Endothelial cell of umbilical vein (primary cell): ENCODE measurements around the gene DTNA. TPM values are rescaled to one million over a fixed set of nuclear protein-coding genes. Genes with fewer than 3 reads are reported as not detected.

Experiments
- BruUV-seq: library from RNA; stranded (reverse); fragments of 400-500 nt; replicated peaks from 2 replicates; lab custom pipeline; 2021; lab: Mats Ljungman, UMichigan
- CTCF ChIA-PET: fragments of 300-600, 350-600 bp; sonication (Branson Sonifier 250); formaldehyde crosslinking; loops from one replicate; lab custom pipeline; 2021; ENCODE audit warnings: antibody characterized with exemption, inconsistent platforms; lab: Charles Lee
- POLR2A ChIA-PET: fragments of 300-600, 350-600 bp; sonication (Branson Sonifier 250); formaldehyde crosslinking; loops from one replicate; lab custom pipeline; 2021; ENCODE audit warnings: antibody characterized with exemption, inconsistent platforms; lab: Charles Lee
- DNase-seq: peaks from one replicate; pipeline ENCODE4 v3.0.0-alpha.2; 2011; ENCODE audit warnings: low read depth, low spot score
- FAIRE-seq: peaks from 2 replicates; lab custom pipeline; 2011; peaks lifted over from hg19 to GRCh38; lab: Jason Lieb, UNC
- H2AFZ ChIP-seq: 2 replicates; pipeline ENCODE4 v1.6.0; 2012; ENCODE audit warnings: low read depth, low read length, control low read depth, inconsistent platforms
- H3K27ac ChIP-seq: 2 replicates; pipeline ENCODE4 v1.5.1; 2011; ENCODE audit warnings: low read depth, mild to moderate bottlenecking, control low read depth, low read length, moderate library complexity; ENCODE audit not compliant: insufficient read depth
- H3K27me3 ChIP-seq, 2 experiments: 2 replicates each; pipeline versions ENCODE4 v1.6.0 to v1.6.1; 2011; ENCODE audit warnings: low read length in 2 of 2, mixed read lengths in 1 of 2; ENCODE audit not compliant: control insufficient read depth in 2 of 2, insufficient read depth in 2 of 2
- H3K36me3 ChIP-seq, 2 experiments: 2 replicates in 1 of 2; 3 replicates in 1 of 2; pipeline ENCODE4 v1.5.1; 2011; ENCODE audit warnings: low read length in 2 of 2, mild to moderate bottlenecking in 1 of 2, moderate library complexity in 1 of 2; ENCODE audit not compliant: control insufficient read depth in 2 of 2, insufficient read depth in 2 of 2; ENCODE audit errors: extremely low read depth in 1 of 2
- H3K4me1 ChIP-seq: 3 replicates; pipeline ENCODE4 v1.5.1; 2011; ENCODE audit warnings: mild to moderate bottlenecking, low read length; ENCODE audit not compliant: control insufficient read depth, insufficient read depth; ENCODE audit errors: extremely low read depth
- H3K4me2 ChIP-seq: 2 replicates; pipeline ENCODE4 v1.6.1; 2011; ENCODE audit warnings: low read length, control low read depth, mixed read lengths; ENCODE audit not compliant: insufficient read depth
- H3K4me3 ChIP-seq, 3 experiments: fragments of 200-600 bp in 1 of 3; sonication (generic), shearing (Covaris generic) in 1 of 3; replicated peaks in 1 of 3; 2 replicates each; pipeline ENCODE4 v1.5.1; 2011 to 2016; ENCODE audit warnings: control low read depth in 3 of 3, low read length in 3 of 3, mild to moderate bottlenecking in 2 of 3, inconsistent platforms in 1 of 3, low read depth in 1 of 3, moderate library complexity in 1 of 3; ENCODE audit not compliant: insufficient read depth in 1 of 3
- H3K79me2 ChIP-seq: 2 replicates; pipeline ENCODE4 v1.6.0; 2012; ENCODE audit warnings: low read length, inconsistent platforms; ENCODE audit not compliant: control insufficient read depth, insufficient read depth
- H3K9ac ChIP-seq: replicated peaks from 2 replicates; pipeline ENCODE3; 2011; ENCODE audit warnings: low read length, control low read depth; ENCODE audit not compliant: insufficient read depth; ENCODE audit errors: extremely low read depth
- H3K9me1 ChIP-seq: replicated peaks from 3 replicates; pipeline ENCODE4 v1.6.0; 2011; ENCODE audit warnings: mild to moderate bottlenecking, low read length; ENCODE audit not compliant: control insufficient read depth, insufficient read depth; ENCODE audit errors: extremely low read depth
- H3K9me3 ChIP-seq: replicated peaks from 2 replicates; pipeline ENCODE4 v1.5.1; 2012; ENCODE audit warnings: low read length, inconsistent platforms; ENCODE audit not compliant: control insufficient read depth, insufficient read depth
- H4K20me1 ChIP-seq: replicated peaks from 2 replicates; pipeline ENCODE3; 2011; ENCODE audit warnings: mild to moderate bottlenecking, low read length; ENCODE audit not compliant: control insufficient read depth, insufficient read depth; ENCODE audit errors: extremely low read depth
- CTCF ChIP-seq, 2 donors: IDR thresholded peaks; 1 replicate in 1 of 2; 2 replicates in 1 of 2; pipeline ENCODE4 v1.5.1; 2011; ENCODE audit warnings: low read length in 2 of 2, mild to moderate bottlenecking in 2 of 2, moderate library complexity in 2 of 2, control low read depth in 1 of 2, inconsistent platforms in 1 of 2, low read depth in 1 of 2; ENCODE audit not compliant: insufficient read depth in 1 of 2; ENCODE audit errors: extremely low read depth in 1 of 2
- EZH2 ChIP-seq: IDR thresholded peaks from 2 replicates; pipeline ENCODE4 v1.6.1; 2012; ENCODE audit warnings: borderline replicate concordance, low read depth, mild to moderate bottlenecking, moderate library complexity, low read length, inconsistent platforms; ENCODE audit not compliant: severe bottlenecking
- FOS ChIP-seq: IDR thresholded peaks from 2 replicates; pipeline ENCODE4 v1.6.1; 2011; ENCODE audit warnings: mild to moderate bottlenecking, low read length, moderate library complexity, borderline replicate concordance; ENCODE audit not compliant: insufficient read depth
- MYC ChIP-seq: IDR thresholded peaks from one replicate; pipeline ENCODE4 v1.6.1; 2011; ENCODE audit warnings: mild to moderate bottlenecking, low read depth, low read length
- POLR2A ChIP-seq: IDR thresholded peaks from 2 replicates; pipeline ENCODE4 v1.6.1; 2012; ENCODE audit warnings: low read depth, mild to moderate bottlenecking, control low read depth, low read length
- POLR2AphosphoS5 ChIP-seq: IDR thresholded peaks from 2 replicates; pipeline ENCODE4 v1.6.1; 2012; ENCODE audit warnings: low read depth, mild to moderate bottlenecking, control low read depth, low read length, moderate library complexity; ENCODE audit not compliant: insufficient read depth
- dilution Hi-C: fragments of 300-500 bp; cut with MboI; formaldehyde crosslinking; loops from one replicate; pipeline ENCODE4 v1.15.0; 2019; ENCODE audit warnings: low sequenced_read_pairs; ENCODE audit not compliant: extremely low pct_ligation_motif_present
- intact Hi-C: fragments of 100-400 bp; cut with micrococcal nuclease; formaldehyde crosslinking; loops from one replicate; pipeline ENCODE4 v1.10.0; 2022
- polyA plus RNA-seq, 4 experiments: library from polyadenylated mRNA; depleted of rRNA in 3 of 4; stranded (reverse) in 3 of 4; unstranded in 1 of 4; fragments of >200 nt; gene quantifications; 2 replicates each; pipeline versions ENCODE4 v1.2.1 to v1.2.3, GENCODE V29; 2011 to 2012; ENCODE audit warnings: missing spikeins in 1 of 4
- total RNA-seq: library from RNA; stranded (reverse); gene quantifications from 2 replicates; pipeline ENCODE4 v1.2.3, GENCODE V29; 2021
- TF ChIP-seq, protein P1 (sequence below): IDR thresholded peaks from 2 replicates; pipeline ENCODE4 v1.6.1; 2011; ENCODE audit not compliant: insufficient read depth, insufficient read length

Gene DTNA
- total and polyA plus RNA-seq, 2 donors (not counting 3 experiments of a cell fraction or from before 2014, with no cell fraction given) = 6.6 to 15.3 TPM

DNA sequence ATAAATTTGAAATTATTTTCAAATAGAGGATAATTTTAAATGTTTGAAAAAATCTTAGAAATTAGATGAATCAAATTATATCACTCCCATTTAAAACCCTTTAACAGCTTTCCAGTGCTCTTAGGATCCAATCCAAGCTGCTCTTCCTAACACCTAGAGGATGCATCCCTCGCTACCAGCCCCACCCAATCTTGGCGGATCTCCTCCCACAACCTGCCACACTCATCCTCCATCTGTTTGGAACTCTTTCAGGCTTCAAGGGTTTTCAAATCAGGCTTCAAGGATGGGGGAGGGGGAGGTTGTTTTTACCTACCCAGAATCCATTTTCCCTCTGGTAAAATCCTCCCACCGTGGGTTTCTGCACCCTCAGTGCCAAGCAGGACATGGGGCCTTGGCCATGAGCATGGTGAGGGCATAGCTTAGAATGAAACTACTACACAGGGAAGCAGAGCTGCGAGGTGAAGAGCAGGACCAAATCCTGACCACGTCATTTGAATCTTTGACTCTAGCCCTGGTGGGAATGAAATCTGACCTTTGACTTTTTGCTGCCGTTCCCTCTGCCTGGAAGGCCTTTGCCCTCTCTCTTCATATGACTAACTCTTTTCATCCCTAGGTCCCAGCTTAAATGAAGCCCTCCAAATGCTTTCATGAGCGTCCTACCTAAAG lies 218.1 kb downstream of the DTNA start:
- Histone ChIP-seq H3K9me1 (no peaks in the 10 kb centered on the region), H3K4me3 (no peak overlapping the region), H3K27me3 (no peaks in the 10 kb centered on the region), H3K27ac (no peak overlapping the region), H3K4me2 (no peak overlapping the region), H3K36me3 (no peaks in the 10 kb centered on the region), H3K79me2 (no peaks in the 10 kb centered on the region), H3K9me3 (no peaks in the 10 kb centered on the region), H2AFZ (no peak overlapping the region), H3K4me1 (peaks cover 9% of the 10 kb centered on the region), H3K9ac (no peak overlapping the region), H4K20me1 (no peaks in the 10 kb centered on the region)
- DNase-seq (no peak), FAIRE-seq (no peak)
- no peak for TF ChIP-seq EZH2
- TF ChIP-seq POLR2AphosphoS5 = no peak
- no peak for TF ChIP-seq CTCF (IDR thresholded peaks at IDR 0.05; ENCODE audit: extremely low read depth in 1 of 2, insufficient read depth in 1 of 2, low read depth in 1 of 2, low read length in 2 of 2)
- dilution Hi-C loops (no loop called here), intact Hi-C loops (no loop called here)
- ChIA-PET CTCF (no interaction called here), POLR2A (no interaction called here)
- no TSS peak for BruUV-seq

DNA sequence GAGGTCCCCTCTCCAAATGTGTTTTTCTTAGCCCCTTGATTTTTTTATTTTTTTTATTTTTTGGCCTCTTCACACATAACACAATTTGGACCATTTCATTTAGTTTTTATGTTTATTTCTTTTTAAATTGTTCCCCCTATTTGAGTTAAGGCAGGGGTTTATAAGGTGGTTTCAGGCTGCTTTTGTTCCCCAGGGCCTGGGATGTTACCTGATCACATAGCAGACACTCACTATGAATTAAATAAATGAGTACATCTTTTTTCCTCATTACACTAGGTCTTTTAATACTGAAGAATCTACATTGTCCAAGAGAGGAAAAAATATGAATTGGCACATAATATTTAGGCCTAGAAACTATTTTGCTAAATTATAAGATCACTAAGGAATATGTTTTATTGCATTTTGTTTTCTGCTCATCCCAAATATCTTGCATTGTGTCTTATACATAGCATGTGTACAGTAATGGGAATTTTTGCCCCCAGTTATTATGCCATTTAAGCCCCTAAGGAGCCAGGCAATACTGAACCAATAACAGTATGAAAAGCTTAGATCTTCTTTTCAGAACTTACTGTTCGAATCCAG lies 218.7 kb downstream of the DTNA start:
- POLR2A ChIA-PET = no interaction called here
- Histone ChIP-seq H3K4me1 (peaks cover 9% of the 10 kb centered on the region), H4K20me1 (no peaks in the 10 kb centered on the region), H3K4me2 (peak overlapping the region; percentile 53), H3K9me3 (no peaks in the 10 kb centered on the region), H2AFZ (peak overlapping the region; percentile 53), H3K79me2 (no peaks in the 10 kb centered on the region), H3K27me3 (no peaks in the 10 kb centered on the region), H3K27ac (no peak overlapping the region), H3K9me1 (no peaks in the 10 kb centered on the region), H3K36me3 (no peaks in the 10 kb centered on the region), H3K9ac (no peak overlapping the region), H3K4me3 (no peak overlapping the region)
- intact Hi-C loops (no loop called here), dilution Hi-C loops (no loop called here)
- CTCF ChIA-PET = no interaction called here
- DNase-seq (no peak), FAIRE-seq (no peak)
- no peak for TF ChIP-seq POLR2AphosphoS5
- no peak for TF ChIP-seq MYC
- TF ChIP-seq POLR2A = no peak
- no peak for TF ChIP-seq EZH2
- TF ChIP-seq, protein P1, sequence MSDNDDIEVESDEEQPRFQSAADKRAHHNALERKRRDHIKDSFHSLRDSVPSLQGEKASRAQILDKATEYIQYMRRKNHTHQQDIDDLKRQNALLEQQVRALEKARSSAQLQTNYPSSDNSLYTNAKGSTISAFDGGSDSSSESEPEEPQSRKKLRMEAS = no peak
- no peak for TF ChIP-seq FOS
- TF ChIP-seq CTCF (IDR thresholded peaks at IDR 0.05; ENCODE audit: extremely low read depth in 1 of 2, insufficient read depth in 1 of 2, low read depth in 1 of 2, low read length in 2 of 2) = no peak
- BruUV-seq = no TSS peak
